Activated CD4-positive, alpha-beta T cell treated with anti-CD3 and anti-CD28 coated beads for 48 hours (primary cell): ENCODE results near the gene GRK5.
"Not testable (repeated sequence)": the region's sequence is repeated elsewhere in the genome, so short reads cannot be mapped to it uniquely, and the experiment has no call there.

Source experiments
- DNase-seq: peaks from one replicate; pipeline ENCODE4 v3.0.0-alpha.2; 2020

Gene GRK5

DNA sequence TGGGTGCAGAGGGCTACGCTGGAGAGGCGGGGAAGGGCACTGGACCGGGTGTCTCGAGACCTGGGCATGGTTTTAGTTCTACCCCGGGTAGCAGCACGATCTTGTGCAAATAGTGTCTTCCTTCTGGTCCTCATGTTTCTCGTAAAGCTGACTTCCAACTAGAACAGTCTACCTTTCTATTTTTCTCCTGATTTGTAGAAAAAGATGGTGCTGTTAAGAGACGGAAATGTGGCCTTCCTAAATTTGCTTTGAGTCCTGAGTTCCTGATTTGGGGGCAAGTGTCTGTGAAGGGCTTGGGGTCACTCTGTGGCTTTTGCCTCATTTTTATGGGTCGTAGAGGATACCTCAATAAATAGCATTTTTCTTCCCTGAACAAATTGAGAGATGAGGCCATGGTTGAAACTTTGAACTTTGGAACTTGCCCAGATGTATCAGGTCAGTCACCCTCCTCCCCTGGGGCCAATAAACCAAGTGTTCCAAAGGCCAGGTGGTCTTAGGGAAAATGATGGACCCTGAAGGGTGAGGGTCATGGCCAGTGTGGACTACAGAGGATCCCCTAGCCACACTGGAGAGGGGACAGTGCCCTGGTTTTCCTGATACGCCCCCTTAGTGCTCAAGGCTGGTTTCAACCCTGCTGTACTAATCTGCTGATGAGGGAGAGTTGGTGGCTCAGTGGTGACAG is 45.2 kb downstream of the GRK5 start:
- DNase-seq = no peak

DNA sequence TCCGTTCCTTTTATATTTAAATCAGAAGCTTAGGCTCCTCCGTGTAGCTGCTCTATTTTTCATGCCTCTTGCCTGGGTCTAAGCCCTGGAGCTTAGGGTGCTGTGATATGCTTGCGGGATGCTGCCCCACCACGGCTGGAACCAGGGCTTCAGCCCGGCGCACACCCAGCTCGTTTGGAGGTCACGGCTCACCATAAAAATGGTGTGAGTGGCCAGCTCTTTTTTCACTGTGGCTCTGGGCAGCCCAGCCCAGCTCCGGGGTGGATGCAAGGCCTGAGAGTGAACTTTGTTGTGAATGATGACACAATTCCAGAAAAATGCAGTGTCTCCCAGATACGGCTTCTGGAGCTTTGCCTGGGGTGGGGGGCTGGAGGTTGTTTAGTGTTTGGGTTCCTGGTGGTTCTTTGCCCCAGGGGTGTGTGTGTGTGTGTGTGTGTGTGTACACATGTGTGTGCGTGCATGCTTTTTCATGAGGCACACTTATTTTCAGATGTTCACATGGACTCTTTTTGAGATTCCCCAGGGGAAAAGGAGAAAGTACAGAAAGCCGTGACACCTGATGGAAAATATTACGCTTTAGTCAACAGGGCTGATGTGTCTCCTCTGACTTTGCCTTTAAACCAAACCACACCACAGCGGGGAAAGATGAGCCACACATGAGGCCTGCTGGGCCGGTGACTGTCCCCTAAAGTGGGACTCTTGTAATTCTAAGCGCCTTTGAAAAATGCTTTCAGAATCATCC is 46.2 kb downstream of the GRK5 start:
- peak; percentile 79 for DNase-seq

DNA sequence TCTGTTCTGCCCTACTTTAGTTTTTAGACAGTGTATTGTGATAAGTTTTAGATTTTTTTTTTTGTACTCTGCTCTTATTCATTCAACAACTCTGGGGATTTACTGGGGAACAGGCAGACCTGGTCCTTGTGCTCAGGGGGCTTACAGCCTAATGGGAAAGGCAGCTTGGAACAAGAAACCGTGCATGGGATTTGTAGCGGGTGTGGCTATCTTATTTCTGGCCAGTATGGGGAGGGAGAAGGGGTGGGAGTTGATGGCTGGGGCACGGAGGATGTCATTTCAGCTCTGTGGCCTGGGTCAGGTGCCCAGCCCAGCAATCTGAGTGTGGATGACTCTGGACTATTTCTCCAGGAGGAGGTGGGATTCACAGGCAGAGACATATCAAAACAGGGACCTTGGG is 47.0 kb downstream of the GRK5 start:
- no peak for DNase-seq

- DNase-seq = no peak
These were observed 48.7 kb downstream of the GRK5 start for GRCh38 chr10:119256030-119256429.

DNA sequence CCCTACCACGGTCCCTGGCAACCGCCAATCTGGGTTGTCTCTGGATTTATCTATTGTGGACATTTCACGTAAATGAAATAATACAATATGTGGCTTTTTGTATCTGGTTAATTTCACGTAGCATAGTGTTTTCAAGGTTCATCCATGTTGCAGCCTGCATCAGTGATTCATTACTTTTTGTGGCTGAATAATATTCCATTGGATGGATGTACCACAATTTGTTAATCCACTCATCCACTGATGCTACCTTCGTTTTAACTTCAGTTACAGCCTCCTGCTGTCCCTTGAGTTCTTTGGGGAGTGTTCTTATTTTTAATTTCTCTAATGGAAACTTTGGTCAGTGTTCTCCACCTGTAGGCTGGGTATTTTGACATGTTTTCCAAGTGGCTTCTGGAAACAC is 49.5 kb downstream of the GRK5 start:
- DNase-seq = no peak

GRCh38 chr10:119257899-119258419 is 50.6 kb downstream of the GRK5 start:
- no peak for DNase-seq

GRCh38 chr10:119259345-119259744 is 52.0 kb downstream of the GRK5 start:
- DNase-seq = no peak

- DNase-seq = not testable (repeated sequence)
These were observed 53.6 kb downstream of the GRK5 start for GRCh38 chr10:119261016-119261415.

GRCh38 chr10:119263951-119264617 is 56.7 kb downstream of the GRK5 start:
- no peak for DNase-seq

DNA sequence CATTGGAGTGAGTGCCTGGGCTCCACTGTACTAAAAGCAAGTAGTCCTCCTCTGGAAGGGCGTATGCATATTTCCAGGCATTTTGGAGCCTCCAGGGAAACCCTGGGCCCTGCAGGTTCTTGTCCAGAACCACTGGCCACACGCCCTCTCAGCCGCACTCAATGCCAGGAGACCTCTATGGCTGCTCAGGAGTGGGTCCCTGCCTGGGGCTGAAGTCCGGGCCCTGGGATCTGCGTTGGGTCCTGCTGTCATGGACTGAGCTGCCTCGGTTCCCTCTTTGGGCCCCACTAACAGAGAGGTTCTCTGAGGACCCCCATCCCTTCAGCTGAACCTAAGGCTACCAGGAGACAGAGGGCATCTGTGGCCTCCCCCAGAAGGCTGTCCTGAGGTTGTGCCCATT is 58.3 kb downstream of the GRK5 start:
- DNase-seq = no peak

- no peak for DNase-seq
These were observed 60.0 kb downstream of the GRK5 start for GRCh38 chr10:119267384-119267783.

DNA sequence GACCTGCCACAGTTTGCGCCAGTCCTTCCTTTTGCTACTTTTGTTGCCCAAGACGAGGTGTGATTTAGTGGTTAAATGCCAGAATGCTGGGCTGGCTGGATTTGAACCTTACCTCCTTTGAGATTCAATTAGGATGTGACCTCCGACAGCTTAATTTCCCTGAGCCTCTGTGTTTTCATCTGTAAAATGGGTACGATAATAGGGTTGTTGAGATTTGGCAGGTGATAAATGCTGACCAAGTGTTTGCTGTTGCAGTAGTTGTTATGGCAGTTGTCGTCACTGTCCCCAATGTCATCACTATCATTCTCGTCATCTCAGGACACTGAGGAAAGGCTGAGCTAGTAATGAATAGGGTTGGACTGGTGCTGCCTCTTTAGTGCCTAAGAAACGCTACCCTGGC is 61.1 kb downstream of the GRK5 start:
- DNase-seq = no peak

- DNase-seq = peak; percentile 56
These were observed 61.6 kb downstream of the GRK5 start for GRCh38 chr10:119268871-119269506.

- no peak for DNase-seq
These were observed 62.4 kb downstream of the GRK5 start for GRCh38 chr10:119269737-119270136.

DNA sequence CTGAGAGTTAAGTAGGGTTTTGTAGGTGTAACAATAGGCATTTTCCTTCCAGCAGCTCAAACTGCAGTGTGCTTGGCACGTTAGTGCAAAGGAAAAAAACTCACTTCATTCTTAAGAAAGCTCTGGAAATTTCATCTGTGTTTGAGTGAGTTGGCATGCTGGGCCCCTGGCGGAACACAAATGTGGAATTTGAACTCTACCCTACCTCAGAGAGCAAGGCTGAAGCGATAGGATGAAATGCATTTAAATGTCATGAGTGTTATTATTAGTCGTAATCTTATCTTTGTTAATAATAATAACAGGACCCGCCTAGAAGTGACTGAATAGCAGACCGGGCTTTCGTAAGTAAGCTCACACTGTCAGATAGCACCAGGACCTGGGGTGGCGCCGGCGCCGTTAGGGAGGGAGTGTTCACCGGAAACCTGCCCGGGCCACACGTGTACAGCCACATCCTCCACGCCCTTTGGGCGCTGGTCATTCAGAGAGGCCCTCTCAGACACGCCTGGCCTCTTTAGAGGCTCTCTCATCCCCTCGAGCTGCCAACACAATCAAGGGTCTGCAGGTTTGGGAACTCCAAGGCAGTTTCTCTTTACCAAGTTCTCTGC is 63.5 kb downstream of the GRK5 start:
- DNase-seq = peak; percentile 63

GRCh38 chr10:119272338-119272734 is 65.0 kb downstream of the GRK5 start:
- not testable (repeated sequence) for DNase-seq

- DNase-seq = no peak
These were observed 65.4 kb downstream of the GRK5 start for GRCh38 chr10:119272736-119273135.

DNA sequence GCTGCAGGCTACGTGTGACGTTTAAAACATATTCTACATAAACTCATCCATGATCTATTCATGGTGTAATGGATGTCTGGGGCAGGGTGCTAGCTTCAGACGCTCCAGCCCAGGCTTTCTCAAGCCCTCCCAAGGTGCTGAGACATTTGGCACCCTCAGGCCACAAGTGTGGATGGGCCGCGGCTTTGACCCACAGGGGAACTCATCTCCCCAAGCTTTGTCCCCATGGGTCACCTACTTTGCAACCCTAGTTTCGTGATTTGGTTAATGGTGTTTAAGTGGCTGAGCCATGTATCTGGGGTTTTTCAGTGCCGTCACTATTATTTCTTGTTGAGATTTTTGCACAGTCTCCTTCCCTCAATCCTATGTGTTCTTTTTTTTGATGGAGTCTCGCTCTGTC is 66.0 kb downstream of the GRK5 start:
- no peak for DNase-seq

DNA sequence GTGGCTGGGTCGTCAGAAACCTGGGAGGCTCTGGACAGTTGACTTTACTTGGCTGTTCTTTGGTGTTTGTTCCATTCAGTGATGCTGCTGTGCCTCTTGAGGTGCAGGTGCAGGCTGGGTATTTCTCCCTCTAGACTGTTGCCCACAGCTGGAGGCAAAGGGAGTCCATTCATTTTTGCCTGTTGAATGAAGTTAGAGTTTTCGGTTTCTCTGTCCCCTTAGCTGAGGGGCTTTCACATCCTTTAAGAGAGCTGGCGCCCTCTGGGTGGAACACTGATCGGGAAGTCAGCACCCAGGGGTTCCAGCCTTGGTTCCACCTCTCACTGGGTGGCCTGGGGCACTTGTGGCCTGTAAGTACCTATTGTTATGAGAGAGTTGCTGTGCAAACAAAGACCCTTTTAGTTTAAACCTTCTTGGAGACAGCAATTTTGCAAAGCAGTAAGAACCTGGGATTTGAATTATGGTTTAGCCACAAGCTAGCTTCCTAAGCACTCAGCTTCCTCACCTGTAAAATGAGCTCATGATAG is 67.2 kb downstream of the GRK5 start:
- DNase-seq = no peak

- no peak for DNase-seq
These were observed 67.7 kb downstream of the GRK5 start for GRCh38 chr10:119275085-119275484.

GRCh38 chr10:119276194-119276593 is 68.8 kb downstream of the GRK5 start:
- DNase-seq = not testable (repeated sequence)

- DNase-seq = no peak
These were observed 70.8 kb downstream of the GRK5 start for GRCh38 chr10:119278126-119278709.
